Measurements from ENCODE around the gene CD300A. TPM values are rescaled to one million over a fixed set of nuclear protein-coding genes. Genes with fewer than 3 reads are reported as not detected.

CD300A gene
- total RNA-seq, 1 donor from 2014 or later: 3.9 TPM

DNA sequence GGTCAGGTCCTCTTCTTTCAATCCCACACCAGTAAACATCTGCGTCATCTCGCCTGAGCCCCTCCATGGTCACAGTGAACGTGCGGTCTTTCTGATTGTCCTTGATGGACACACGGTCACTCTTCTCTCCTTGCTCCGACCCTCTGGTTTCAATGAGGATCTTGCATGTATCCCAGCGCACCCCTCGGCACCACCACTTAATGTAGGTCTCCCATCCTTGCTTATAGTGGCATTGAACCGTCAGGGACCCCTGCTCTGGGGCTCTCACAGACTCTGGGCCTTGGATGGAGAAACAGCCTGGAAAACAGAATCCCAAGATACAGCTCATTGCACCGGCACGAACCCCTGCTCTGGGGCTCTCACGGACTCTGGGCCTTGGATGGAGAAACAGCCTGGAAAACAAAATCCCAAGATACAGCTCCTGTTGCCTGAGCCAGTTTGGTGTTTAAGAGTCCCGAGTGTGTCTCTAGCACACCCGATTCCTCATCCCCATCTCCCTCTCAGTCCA, 59.4 kb downstream of the CD300A start:
- Mint-ChIP-seq H3K27me3 (peaks cover 42% of the 10 kb centered on the region), H3K4me1 (ENCODE audit: low read depth) (no peaks in the 10 kb centered on the region), H3K4me3 (ENCODE audit: low read depth) (no peak overlapping the region), H3K9me3 (ENCODE audit: low read depth) (no peaks in the 10 kb centered on the region), H3K36me3 (ENCODE audit: insufficient read depth) (no peaks in the 10 kb centered on the region), H3K27ac (no peak overlapping the region)
- no peak for TF ChIP-seq CTCF (IDR thresholded peaks at IDR 0.05; ENCODE audit: unreplicated experiment)
- DNase-seq (ENCODE audit: low spot score, unreplicated experiment): no peak

- H3K36me3 Mint-ChIP-seq (ENCODE audit: insufficient read depth): no peaks in the 10 kb centered on the region
- H3K27me3 Mint-ChIP-seq: peaks cover 39% of the 10 kb centered on the region
- no peaks in the 10 kb centered on the region for H3K4me1 Mint-ChIP-seq (ENCODE audit: low read depth)
- no peaks in the 10 kb centered on the region for H3K9me3 Mint-ChIP-seq (ENCODE audit: low read depth)
- DNase-seq (ENCODE audit: low spot score, unreplicated experiment): no peak
- no peak for TF ChIP-seq CTCF (IDR thresholded peaks at IDR 0.05; ENCODE audit: unreplicated experiment)
- no peak overlapping the region for H3K4me3 Mint-ChIP-seq (ENCODE audit: low read depth)
- no peak overlapping the region for H3K27ac Mint-ChIP-seq
Measured at GRCh38 chr17:74526681-74527080, 60.2 kb downstream of the CD300A start.

GRCh38 chr17:74527081-74527480, 60.6 kb downstream of the CD300A start:
- H3K36me3 Mint-ChIP-seq (ENCODE audit: insufficient read depth): no peaks in the 10 kb centered on the region
- no peak overlapping the region for H3K4me3 Mint-ChIP-seq (ENCODE audit: low read depth)
- no peak for DNase-seq (ENCODE audit: low spot score, unreplicated experiment)
- no peak overlapping the region for H3K27ac Mint-ChIP-seq
- H3K4me1 Mint-ChIP-seq (ENCODE audit: low read depth): no peaks in the 10 kb centered on the region
- no peak for TF ChIP-seq CTCF (IDR thresholded peaks at IDR 0.05; ENCODE audit: unreplicated experiment)
- no peaks in the 10 kb centered on the region for H3K9me3 Mint-ChIP-seq (ENCODE audit: low read depth)
- H3K27me3 Mint-ChIP-seq: peaks cover 39% of the 10 kb centered on the region

DNA sequence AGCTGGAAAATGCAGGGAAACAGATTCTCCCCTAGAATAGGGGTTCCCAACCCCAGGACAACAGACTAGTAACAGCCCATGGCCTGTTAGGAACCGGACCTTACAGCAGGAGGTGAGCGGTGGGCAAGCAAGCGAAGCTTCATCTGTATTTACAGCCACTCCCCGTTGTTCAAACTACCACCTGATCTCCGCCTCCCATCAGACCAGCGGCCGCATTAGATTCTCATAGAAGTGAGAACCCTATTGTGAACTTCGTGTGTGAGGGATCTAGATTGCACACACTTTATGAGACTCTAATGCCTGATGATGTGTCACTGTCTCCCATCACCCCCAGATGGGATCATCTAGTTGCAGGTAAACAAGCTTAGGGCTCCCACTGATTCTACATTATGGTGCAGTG, 61.3 kb downstream of the CD300A start:
- Mint-ChIP-seq H3K4me3 (ENCODE audit: low read depth) (no peak overlapping the region), H3K9me3 (ENCODE audit: low read depth) (no peaks in the 10 kb centered on the region), H3K27me3 (peaks cover 39% of the 10 kb centered on the region), H3K27ac (no peak overlapping the region), H3K36me3 (ENCODE audit: insufficient read depth) (no peaks in the 10 kb centered on the region), H3K4me1 (ENCODE audit: low read depth) (no peaks in the 10 kb centered on the region)
- TF ChIP-seq CTCF (IDR thresholded peaks at IDR 0.05; ENCODE audit: unreplicated experiment): no peak
- DNase-seq (ENCODE audit: low spot score, unreplicated experiment): no peak

DNA sequence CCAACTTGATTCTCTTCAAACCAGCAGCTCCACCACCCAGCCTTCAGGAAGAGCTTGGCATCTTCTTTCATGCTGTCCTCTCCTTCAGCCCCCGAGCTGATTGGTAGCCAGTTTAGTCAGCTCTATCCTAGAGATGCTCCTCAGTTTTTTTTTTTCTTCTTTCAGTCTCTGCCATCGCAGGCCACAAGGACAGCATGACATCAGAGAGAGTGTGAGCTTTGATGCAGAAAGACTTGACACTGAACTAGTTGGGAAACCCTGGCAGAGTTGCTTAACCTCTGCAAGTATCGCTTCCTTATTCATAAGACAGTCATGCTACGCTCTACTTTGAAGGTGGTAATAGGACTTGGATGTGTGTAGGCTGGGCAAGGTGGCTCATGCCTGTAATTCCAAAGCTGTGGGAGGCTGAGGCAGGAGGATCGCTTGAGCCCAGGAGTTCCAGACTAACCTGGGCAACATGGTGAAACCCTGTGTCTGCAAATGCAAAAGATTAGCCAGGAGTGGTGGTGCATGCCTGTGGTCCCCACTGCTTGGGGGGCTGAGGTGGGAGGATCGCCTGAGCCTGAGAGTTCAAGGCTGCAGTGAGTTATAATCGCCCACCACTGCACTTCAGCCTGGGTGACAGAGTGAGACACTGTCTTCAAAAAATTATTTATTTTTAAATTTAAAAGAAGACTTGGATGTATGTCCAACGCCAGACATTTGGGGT, 62.2 kb downstream of the CD300A start:
- Mint-ChIP-seq H3K27ac (no peak overlapping the region), H3K36me3 (ENCODE audit: insufficient read depth) (no peaks in the 10 kb centered on the region), H3K4me3 (ENCODE audit: low read depth) (no peak overlapping the region), H3K9me3 (ENCODE audit: low read depth) (no peaks in the 10 kb centered on the region), H3K27me3 (peaks cover 43% of the 10 kb centered on the region), H3K4me1 (ENCODE audit: low read depth) (no peaks in the 10 kb centered on the region)
- no peak for TF ChIP-seq CTCF (IDR thresholded peaks at IDR 0.05; ENCODE audit: unreplicated experiment)
- no peak for DNase-seq (ENCODE audit: low spot score, unreplicated experiment)

All from progenitor cell of endocrine pancreas (in vitro differentiated cells).